ENCODE measurements around the gene SLC44A3. TPM values are rescaled to one million over a fixed set of nuclear protein-coding genes. Genes with fewer than 3 reads are reported as not detected.

Gene SLC44A3
- total and polyA plus RNA-seq, 2 experiments from 2014 or later, result 2.9 to 4.5 TPM

DNA sequence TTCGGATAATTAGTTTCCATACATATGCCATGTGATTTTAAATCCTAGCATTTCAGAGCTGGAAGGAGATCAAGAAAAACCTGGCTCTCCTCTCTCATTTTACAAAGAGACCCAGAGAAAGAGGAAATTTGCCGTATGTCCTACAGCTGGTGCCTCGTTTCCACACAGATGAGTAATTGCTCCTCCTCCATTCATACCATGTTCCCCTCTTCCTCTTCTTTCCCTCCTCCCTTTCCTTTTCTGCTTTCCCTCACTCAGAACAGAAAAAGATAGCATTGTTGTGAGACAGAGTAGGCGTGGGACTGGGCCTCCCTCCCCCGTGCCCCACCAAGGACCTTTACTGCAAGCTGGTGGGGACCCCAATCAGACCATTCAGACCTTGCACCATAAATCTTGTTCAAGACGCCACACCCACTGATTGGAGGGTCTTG lies 13.7 kb upstream of the SLC44A3 start:
- no peak overlapping the region for H2AFZ ChIP-seq
- Mint-ChIP-seq H3K36me3 (ENCODE audit: low read depth) (peaks cover 3% of the 10 kb centered on the region; the same call in 1 of the 3 replicates), H3K4me1 (peaks cover 42% of the 10 kb centered on the region), H3K27ac (no peak overlapping the region), H3K4me3 (no peak overlapping the region), H3K27me3 (ENCODE audit: insufficient read depth, low read depth, poor library complexity) (peaks cover 4% of the 10 kb centered on the region), H3K9me3 (no peaks in the 10 kb centered on the region)
- no peak overlapping the region for H3K27ac ChIP-seq (ENCODE audit: low read depth)
- no peaks in the 10 kb centered on the region for H3K36me3 ChIP-seq (ENCODE audit: insufficient read depth)
- H3K9me2 ChIP-seq (ENCODE audit: insufficient read depth), result no peaks in the 10 kb centered on the region
- no peak overlapping the region for H3K4me3 ChIP-seq
- no peak for TF ChIP-seq CREB1 (CRISPR knock-in tag; IDR thresholded peaks at IDR 0.05; ENCODE audit: low read depth)
- TF ChIP-seq EZH2 (IDR thresholded peaks at IDR 0.05; ENCODE audit: low read depth, unreplicated experiment), result no peak
- TF ChIP-seq, protein P1, sequence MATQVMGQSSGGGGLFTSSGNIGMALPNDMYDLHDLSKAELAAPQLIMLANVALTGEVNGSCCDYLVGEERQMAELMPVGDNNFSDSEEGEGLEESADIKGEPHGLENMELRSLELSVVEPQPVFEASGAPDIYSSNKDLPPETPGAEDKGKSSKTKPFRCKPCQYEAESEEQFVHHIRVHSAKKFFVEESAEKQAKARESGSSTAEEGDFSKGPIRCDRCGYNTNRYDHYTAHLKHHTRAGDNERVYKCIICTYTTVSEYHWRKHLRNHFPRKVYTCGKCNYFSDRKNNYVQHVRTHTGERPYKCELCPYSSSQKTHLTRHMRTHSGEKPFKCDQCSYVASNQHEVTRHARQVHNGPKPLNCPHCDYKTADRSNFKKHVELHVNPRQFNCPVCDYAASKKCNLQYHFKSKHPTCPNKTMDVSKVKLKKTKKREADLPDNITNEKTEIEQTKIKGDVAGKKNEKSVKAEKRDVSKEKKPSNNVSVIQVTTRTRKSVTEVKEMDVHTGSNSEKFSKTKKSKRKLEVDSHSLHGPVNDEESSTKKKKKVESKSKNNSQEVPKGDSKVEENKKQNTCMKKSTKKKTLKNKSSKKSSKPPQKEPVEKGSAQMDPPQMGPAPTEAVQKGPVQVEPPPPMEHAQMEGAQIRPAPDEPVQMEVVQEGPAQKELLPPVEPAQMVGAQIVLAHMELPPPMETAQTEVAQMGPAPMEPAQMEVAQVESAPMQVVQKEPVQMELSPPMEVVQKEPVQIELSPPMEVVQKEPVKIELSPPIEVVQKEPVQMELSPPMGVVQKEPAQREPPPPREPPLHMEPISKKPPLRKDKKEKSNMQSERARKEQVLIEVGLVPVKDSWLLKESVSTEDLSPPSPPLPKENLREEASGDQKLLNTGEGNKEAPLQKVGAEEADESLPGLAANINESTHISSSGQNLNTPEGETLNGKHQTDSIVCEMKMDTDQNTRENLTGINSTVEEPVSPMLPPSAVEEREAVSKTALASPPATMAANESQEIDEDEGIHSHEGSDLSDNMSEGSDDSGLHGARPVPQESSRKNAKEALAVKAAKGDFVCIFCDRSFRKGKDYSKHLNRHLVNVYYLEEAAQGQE (IDR thresholded peaks at IDR 0.05; ENCODE audit: unreplicated experiment), result no peak
- TF ChIP-seq, protein P2, sequence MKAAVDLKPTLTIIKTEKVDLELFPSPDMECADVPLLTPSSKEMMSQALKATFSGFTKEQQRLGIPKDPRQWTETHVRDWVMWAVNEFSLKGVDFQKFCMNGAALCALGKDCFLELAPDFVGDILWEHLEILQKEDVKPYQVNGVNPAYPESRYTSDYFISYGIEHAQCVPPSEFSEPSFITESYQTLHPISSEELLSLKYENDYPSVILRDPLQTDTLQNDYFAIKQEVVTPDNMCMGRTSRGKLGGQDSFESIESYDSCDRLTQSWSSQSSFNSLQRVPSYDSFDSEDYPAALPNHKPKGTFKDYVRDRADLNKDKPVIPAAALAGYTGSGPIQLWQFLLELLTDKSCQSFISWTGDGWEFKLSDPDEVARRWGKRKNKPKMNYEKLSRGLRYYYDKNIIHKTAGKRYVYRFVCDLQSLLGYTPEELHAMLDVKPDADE (IDR thresholded peaks at IDR 0.05), result no peak
- TF ChIP-seq JUNB (IDR thresholded peaks at IDR 0.05; ENCODE audit: unreplicated experiment), result no peak
- TF ChIP-seq, protein P3, sequence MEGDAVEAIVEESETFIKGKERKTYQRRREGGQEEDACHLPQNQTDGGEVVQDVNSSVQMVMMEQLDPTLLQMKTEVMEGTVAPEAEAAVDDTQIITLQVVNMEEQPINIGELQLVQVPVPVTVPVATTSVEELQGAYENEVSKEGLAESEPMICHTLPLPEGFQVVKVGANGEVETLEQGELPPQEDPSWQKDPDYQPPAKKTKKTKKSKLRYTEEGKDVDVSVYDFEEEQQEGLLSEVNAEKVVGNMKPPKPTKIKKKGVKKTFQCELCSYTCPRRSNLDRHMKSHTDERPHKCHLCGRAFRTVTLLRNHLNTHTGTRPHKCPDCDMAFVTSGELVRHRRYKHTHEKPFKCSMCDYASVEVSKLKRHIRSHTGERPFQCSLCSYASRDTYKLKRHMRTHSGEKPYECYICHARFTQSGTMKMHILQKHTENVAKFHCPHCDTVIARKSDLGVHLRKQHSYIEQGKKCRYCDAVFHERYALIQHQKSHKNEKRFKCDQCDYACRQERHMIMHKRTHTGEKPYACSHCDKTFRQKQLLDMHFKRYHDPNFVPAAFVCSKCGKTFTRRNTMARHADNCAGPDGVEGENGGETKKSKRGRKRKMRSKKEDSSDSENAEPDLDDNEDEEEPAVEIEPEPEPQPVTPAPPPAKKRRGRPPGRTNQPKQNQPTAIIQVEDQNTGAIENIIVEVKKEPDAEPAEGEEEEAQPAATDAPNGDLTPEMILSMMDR (conservative IDR thresholded peaks at IDR 0.05; ENCODE audit: low read depth in 2 of 2), result no peak
- no peak for TF ChIP-seq POLR2AphosphoS5 (IDR thresholded peaks at IDR 0.05; ENCODE audit: low read depth)
- no peak for TF ChIP-seq NANOG (IDR thresholded peaks at IDR 0.05; ENCODE audit: borderline replicate concordance)
- no peak for TF ChIP-seq EZH2phosphoT487 (IDR thresholded peaks at IDR 0.05; ENCODE audit: unreplicated experiment)
- H3K4me2 ChIP-seq, result 0 out of 2 replicates have a peak overlapping the region, but pooled peaks have one; percentile 55
- ATAC-seq (no peak), DNase-seq (ENCODE audit: low spot score) (no peak)
- no peaks in the 10 kb centered on the region for H4K20me1 ChIP-seq (replicated peaks; ENCODE audit: insufficient read depth)
- no peaks in the 10 kb centered on the region for H3K27me3 ChIP-seq (ENCODE audit: insufficient read depth)
- peaks cover 38% of the 10 kb centered on the region for H3K4me1 ChIP-seq (ENCODE audit: insufficient read depth)
- no peaks in the 10 kb centered on the region for H3K79me2 ChIP-seq (replicated peaks; ENCODE audit: insufficient read depth)
- no peaks in the 10 kb centered on the region for H3F3A ChIP-seq (replicated peaks; ENCODE audit: low read depth)

All from GM23338 (cell line).